B cell (primary cell): Measurements from ENCODE around the gene ERVFRD-1. TPM values are rescaled to one million over a fixed set of nuclear protein-coding genes. Genes with fewer than 3 reads are reported as not detected.
"Not testable (repeated sequence)": the region's sequence is repeated elsewhere in the genome, so short reads cannot be mapped to it uniquely, and the experiment has no call there.

Experiments
- ATAC-seq: fragments of 200-7000 bp; cut with Tn5 transposase; one replicate; pipeline ENCODE4 v1.10.0; 2021; ENCODE audit warnings: low read depth, mild to moderate bottlenecking, moderate number of reproducible peaks, moderate library complexity
- CTCF ChIA-PET: fragments of 350-600 bp; sonication (Branson Sonifier 250); formaldehyde crosslinking; loops from one replicate; lab custom pipeline; 2021; ENCODE audit warnings: antibody characterized with exemption, inconsistent platforms; lab: Charles Lee
- POLR2A ChIA-PET: fragments of 350-600 bp; sonication (Branson Sonifier 250); formaldehyde crosslinking; loops from one replicate; lab custom pipeline; 2021; ENCODE audit warnings: antibody characterized with exemption; lab: Charles Lee
- DNase-seq: peaks from one replicate; pipeline ENCODE4 v3.0.0; 2013
- H2AFZ ChIP-seq: 2 replicates; pipeline ENCODE4 v1.6.1; 2012; ENCODE audit warnings: mild to moderate bottlenecking, low read depth, low read length; ENCODE audit not compliant: insufficient read depth, poor library complexity, severe bottlenecking
- H3K27ac ChIP-seq, 2 donors: 1 replicate in 1 of 2; 2 replicates in 1 of 2; pipeline ENCODE4 v1.5.1; 2012 to 2013; ENCODE audit warnings: low read length in 2 of 2, mild to moderate bottlenecking in 2 of 2, moderate library complexity in 1 of 2
- H3K27me3 ChIP-seq, 4 experiments: fragments of 200-600 bp in 1 of 4; sonication (generic) in 1 of 4; replicated peaks in 1 of 4; 1 replicate in 2 of 4; 2 replicates in 2 of 4; pipeline versions ENCODE4 v1.6.1 to v1.7.0; 2013 to 2016; ENCODE audit warnings: low read length in 3 of 4, mild to moderate bottlenecking in 2 of 4, mixed read lengths in 1 of 4, moderate library complexity in 1 of 4; ENCODE audit not compliant: insufficient read depth in 4 of 4, control insufficient read depth in 3 of 4; ENCODE audit errors: control extremely low read depth in 1 of 4
- H3K36me3 ChIP-seq, 2 experiments: replicated peaks in 1 of 2; 1 replicate in 1 of 2; 2 replicates in 1 of 2; pipeline versions ENCODE4 v1.6.1 to v1.7.1; 2013; ENCODE audit warnings: low read length in 1 of 2; ENCODE audit not compliant: insufficient read depth in 2 of 2, control insufficient read depth in 1 of 2; ENCODE audit errors: control extremely low read depth in 1 of 2, extremely low read depth in 1 of 2
- H3K4me1 ChIP-seq, 2 donors: fragments of 200-600 bp in 1 of 2; sonication (generic) in 1 of 2; 1 replicate in 1 of 2; 2 replicates in 1 of 2; pipeline versions ENCODE4 v1.5.1 to v1.6.1; 2013 to 2017; ENCODE audit warnings: low read length in 2 of 2; ENCODE audit not compliant: control insufficient read depth in 2 of 2, insufficient read depth in 2 of 2
- H3K4me2 ChIP-seq: replicated peaks from 2 replicates; pipeline ENCODE3; 2012; ENCODE audit warnings: mild to moderate bottlenecking, low read depth, low read length; ENCODE audit not compliant: poor library complexity, severe bottlenecking
- H3K4me3 ChIP-seq, 5 experiments: fragments of 200-600 bp in 1 of 5; sonication (generic) in 1 of 5; 1 replicate in 3 of 5; 2 replicates in 2 of 5; pipeline versions ENCODE4 v1.5.1 to v1.7.0; 2011 to 2016; ENCODE audit warnings: low read length in 4 of 5, mild to moderate bottlenecking in 4 of 5, low read depth in 2 of 5, control low read depth in 1 of 5, moderate library complexity in 1 of 5; ENCODE audit not compliant: insufficient read depth in 1 of 5; ENCODE audit errors: control extremely low read depth in 1 of 5, extremely low read depth in 1 of 5
- H3K79me2 ChIP-seq: fragments of 200-600 bp; sonication (generic); one replicate; pipeline ENCODE4 v1.6.0; 2016; ENCODE audit warnings: low read length; ENCODE audit not compliant: control insufficient read depth, insufficient read depth
- H3K9ac ChIP-seq: fragments of 200-600 bp; sonication (generic); 2 replicates; pipeline ENCODE4 v1.6.1; 2017; ENCODE audit warnings: mild to moderate bottlenecking, low read length, moderate library complexity
- H3K9me3 ChIP-seq, 3 donors: one replicate each; pipeline versions ENCODE4 v1.6.1 to v1.7.1; 2013; ENCODE audit warnings: low read length in 2 of 3; ENCODE audit not compliant: control insufficient read depth in 2 of 3, insufficient read depth in 1 of 3; ENCODE audit errors: control extremely low read depth in 1 of 3
- H4K20me1 ChIP-seq: 2 replicates; pipeline ENCODE4 v1.6.0; 2012; ENCODE audit warnings: mild to moderate bottlenecking, low read length; ENCODE audit not compliant: insufficient read depth, control insufficient read depth, poor library complexity, severe bottlenecking
- H3K27ac Mint-ChIP-seq: one replicate; pipeline ENCODE4 v1.8.0; 2021; ENCODE audit warnings: mixed read lengths
- H3K27me3 Mint-ChIP-seq: one replicate; pipeline ENCODE4 v1.8.0; 2021; ENCODE audit warnings: mixed read lengths
- H3K4me1 Mint-ChIP-seq: one replicate; pipeline ENCODE4 v1.8.0; 2021; ENCODE audit warnings: mixed read lengths
- H3K4me3 Mint-ChIP-seq: one replicate; pipeline ENCODE4 v1.8.0; 2021; ENCODE audit warnings: mixed read lengths
- H3K9me3 Mint-ChIP-seq: one replicate; pipeline ENCODE4 v1.8.0; 2022; ENCODE audit warnings: mixed read lengths; ENCODE audit not compliant: insufficient read depth
- CTCF ChIP-seq: fragments of 200-600 bp; IDR thresholded peaks from one replicate; pipeline ENCODE4 v1.8.0; 2022; ENCODE audit warnings: antibody characterized with exemption, mild to moderate bottlenecking
- EZH2 ChIP-seq: IDR thresholded peaks from 2 replicates; pipeline ENCODE4 v1.6.1; 2012; ENCODE audit warnings: borderline replicate concordance, low read depth, mild to moderate bottlenecking, moderate library complexity, low read length; ENCODE audit not compliant: insufficient read depth, poor library complexity, severe bottlenecking
- whole genome bisulfite sequencing: methylation state at CpG from one replicate; pipeline ENCODE4 v1.1.5; 2013; ENCODE audit warnings: missing lambda C conversion rate; ENCODE audit not compliant: insufficient coverage; 5-methylcytosine and 5-hydroxymethylcytosine counted together
- intact Hi-C: fragments of 100-400 bp; cut with micrococcal nuclease; formaldehyde crosslinking; loops from one replicate; pipeline ENCODE4 v1.10.0; 2022
- polyA plus RNA-seq: library from polyadenylated mRNA; depleted of rRNA; stranded (reverse); fragments of >200 nt; gene quantifications from 2 replicates; pipeline ENCODE4 v1.2.3, GENCODE V29; 2012
- total RNA-seq, 2 donors: library from RNA; stranded (reverse); fragments of 120-200 nt in 1 of 2; gene quantifications; 1 replicate in 1 of 2; 2 replicates in 1 of 2; pipeline versions ENCODE4 v1.2.3 to v1.2.4, GENCODE V29; 2013 to 2022

The ERVFRD-1 gene
- total and polyA plus RNA-seq, 2 donors (not counting 1 experiment from before 2014, with no cell fraction given): not detected

GRCh38 chr6:11120271-11121005 is 8.9 kb upstream of the ERVFRD-1 start:
- intact Hi-C loops: no loop called here
- Histone ChIP-seq H3K36me3 (peaks cover 0 to 4% of the 10 kb centered on the region in 2 experiments), H3K27me3 (no peaks in the 10 kb centered on the region), H3K27ac (no peak overlapping the region), H3K9ac (no peak overlapping the region), H2AFZ (no peak overlapping the region), H3K9me3 (no peaks in the 10 kb centered on the region), H4K20me1 (no peaks in the 10 kb centered on the region), H3K79me2 (peaks cover 37% of the 10 kb centered on the region), H3K4me2 (no peak overlapping the region), H3K4me3 (no peak overlapping the region), H3K4me1 (no peaks in the 10 kb centered on the region)
- Mint-ChIP-seq H3K4me1 (peaks cover 7% of the 10 kb centered on the region), H3K27me3 (no peaks in the 10 kb centered on the region), H3K9me3 (no peaks in the 10 kb centered on the region), H3K27ac (no peak overlapping the region), H3K4me3 (no peak overlapping the region)
- ChIA-PET CTCF (interaction anchor here (0.7 kb wide), 1 partner anchor 306 kb away, joined by 3 read pairs; no protein-coding TSS in a partner anchor), POLR2A (no interaction called here)
- ATAC-seq: no peak
- 93% methylated on average over 3 of the region's 4 CpGs for WGBS
- TF ChIP-seq CTCF: no peak
- TF ChIP-seq EZH2: no peak
- DNase-seq: no peak

GRCh38 chr6:11115808-11116536 is 4.4 kb upstream of the ERVFRD-1 start:
- H3K27me3 Mint-ChIP-seq, H3K27ac Mint-ChIP-seq, ATAC-seq, H3K4me1 ChIP-seq, intact Hi-C loops, DNase-seq, H3K27me3 ChIP-seq, H4K20me1 ChIP-seq, H3K9me3 ChIP-seq, H3K4me3 Mint-ChIP-seq, H3K9me3 Mint-ChIP-seq, H3K36me3 ChIP-seq, H3K27ac ChIP-seq, H3K4me3 ChIP-seq, POLR2A ChIA-PET, H2AFZ ChIP-seq, H3K4me2 ChIP-seq, H3K9ac ChIP-seq: not testable (repeated sequence)
- H3K79me2 ChIP-seq: peaks cover 34% of the 10 kb centered on the region
- no CpG with 5 or more reads among the region's 11 CpGs for WGBS
- H3K4me1 Mint-ChIP-seq: peaks cover 16% of the 10 kb centered on the region
- CTCF ChIA-PET: interaction anchor here (0.7 kb wide), 1 partner anchor 90 kb away, joined by 3 read pairs; no protein-coding TSS in a partner anchor
